ENCODE measurements around the gene TET3.

TET3 gene

GRCh38 chr2:73987948-73988700 is 3.4 kb downstream of the TET3 start:
- no peak for DNase-seq

GRCh38 chr2:73989972-73990371 is 5.3 kb downstream of the TET3 start:
- no peak for DNase-seq

DNA sequence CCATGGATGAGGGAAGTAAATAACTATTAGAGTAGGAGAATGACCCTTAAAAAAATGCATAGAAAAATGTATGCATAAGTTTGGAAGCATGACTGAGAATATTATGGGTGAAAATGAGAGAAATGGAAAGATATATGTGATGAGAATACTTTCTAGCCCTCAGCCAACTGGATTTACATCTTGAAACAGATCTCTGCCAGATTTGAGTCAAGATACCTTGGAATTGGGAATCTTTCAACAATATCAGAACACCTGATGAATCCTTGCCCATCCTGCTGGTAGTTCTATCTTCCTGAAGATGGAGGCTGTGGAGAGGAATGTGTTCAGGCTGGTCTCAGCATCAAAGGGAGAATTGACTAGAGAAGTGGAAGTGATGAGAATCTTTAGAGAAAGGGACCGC is 5.8 kb downstream of the TET3 start:
- no peak for DNase-seq

GRCh38 chr2:73992036-73992435 is 7.3 kb downstream of the TET3 start:
- no peak for DNase-seq

- no peak for DNase-seq
Measured at GRCh38 chr2:73993376-73993775, 8.7 kb downstream of the TET3 start.

GRCh38 chr2:73993778-73994177 is 9.1 kb downstream of the TET3 start:
- no peak for DNase-seq

GRCh38 chr2:73994178-73994831 is 9.6 kb downstream of the TET3 start:
- no peak for DNase-seq

DNA sequence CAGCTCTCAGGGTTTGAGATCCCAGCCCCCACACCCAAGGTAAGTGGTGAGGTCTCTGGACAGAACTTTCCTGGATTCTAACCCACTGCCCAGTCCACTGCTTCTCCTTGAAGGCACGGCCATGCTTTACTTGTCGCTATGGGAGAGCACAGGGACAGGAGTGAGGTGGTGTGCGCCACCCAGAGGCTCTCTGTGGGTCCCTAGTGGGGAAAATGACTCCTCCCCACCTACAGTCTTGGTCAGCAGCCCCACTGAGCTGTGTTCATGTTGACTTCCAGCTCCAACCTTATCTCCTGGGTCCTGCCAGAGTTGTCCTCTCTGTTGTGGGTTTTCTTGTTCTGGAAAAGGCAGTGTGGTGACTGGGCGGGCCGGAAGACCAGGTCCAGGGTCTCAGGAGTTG is 11.1 kb downstream of the TET3 start:
- DNase-seq: no peak

GRCh38 chr2:73997813-73998212 is 13.1 kb downstream of the TET3 start:
- DNase-seq: no peak

- DNase-seq: peak; percentile 43
Measured at GRCh38 chr2:73998451-73998850, 13.7 kb downstream of the TET3 start.

GRCh38 chr2:73998933-73999332 is 14.2 kb downstream of the TET3 start:
- no peak for DNase-seq

DNA sequence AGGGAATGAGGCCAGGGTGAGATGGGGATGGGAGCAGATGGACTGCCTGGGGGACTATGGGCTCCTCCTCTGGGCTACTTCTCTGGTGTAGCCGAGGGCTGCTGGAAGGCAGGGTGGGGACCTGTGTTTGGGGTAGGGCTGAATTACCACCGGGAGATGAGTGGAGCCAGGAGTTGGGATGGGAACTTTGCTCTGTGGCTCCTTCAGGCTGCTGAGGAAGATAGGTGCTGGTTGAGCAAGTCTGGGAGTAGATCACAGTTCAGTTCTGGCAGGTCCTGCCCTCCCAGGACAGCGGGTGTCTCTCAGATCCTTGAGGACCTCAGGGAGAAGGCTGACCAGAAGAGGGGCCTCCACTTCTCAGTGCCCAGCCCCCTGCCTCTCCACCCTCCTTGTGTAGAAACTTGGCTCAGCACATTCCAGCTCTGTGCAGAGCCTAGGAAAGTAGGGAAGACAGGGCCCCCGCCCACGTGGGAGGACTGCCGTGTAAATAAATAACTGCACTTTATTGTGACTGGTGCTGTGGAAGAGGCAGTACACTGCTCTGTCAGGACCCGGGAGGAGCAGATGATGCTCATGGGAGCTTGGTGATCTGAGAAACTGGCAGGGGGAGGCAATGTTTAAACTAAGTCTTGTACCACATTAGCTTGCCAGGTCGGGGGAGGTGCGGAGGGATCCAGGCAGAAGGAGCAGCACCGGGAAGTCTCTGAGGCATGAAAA is 15.3 kb downstream of the TET3 start:
- DNase-seq: no peak

- no peak for DNase-seq
Measured at GRCh38 chr2:74000666-74001065, 16.0 kb downstream of the TET3 start.

- no peak for DNase-seq
Measured at GRCh38 chr2:74001121-74001520, 16.4 kb downstream of the TET3 start.

DNA sequence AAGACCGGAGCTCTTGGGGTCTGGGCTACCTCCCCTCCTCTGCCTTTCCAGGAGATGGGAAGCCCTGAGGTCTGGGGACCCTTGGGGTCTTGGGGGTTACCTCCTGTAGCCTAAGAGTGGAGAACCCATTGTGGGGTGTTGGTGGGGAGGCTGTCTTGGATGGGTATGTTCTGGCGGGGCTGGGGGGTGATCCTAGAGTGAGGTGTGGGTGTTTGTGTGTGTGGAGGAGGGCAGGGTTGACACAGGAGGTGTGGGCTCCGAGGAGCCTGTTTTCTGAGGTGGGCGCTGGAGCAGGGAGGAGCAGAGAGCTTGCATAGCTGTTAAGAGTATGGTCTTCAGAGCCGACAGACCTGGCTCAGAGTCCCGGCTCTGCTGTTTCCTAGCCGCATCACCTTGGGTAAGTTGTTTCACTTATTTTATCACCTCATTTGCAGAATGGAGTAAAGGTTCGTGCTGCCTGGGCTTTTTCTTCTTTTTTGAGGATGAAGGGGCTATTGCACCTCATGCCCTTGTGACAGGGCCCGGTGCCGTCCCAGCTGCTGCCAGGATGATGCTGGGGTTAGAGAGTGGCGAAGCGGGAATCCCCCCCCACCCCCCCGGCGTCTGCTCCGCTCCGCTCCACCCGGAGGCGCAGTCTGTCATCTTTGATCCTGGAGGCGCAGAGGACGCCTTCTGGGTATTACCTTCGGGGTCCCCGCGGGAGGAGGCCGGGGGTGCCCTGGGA is 17.2 kb downstream of the TET3 start:
- no peak for DNase-seq

DNA sequence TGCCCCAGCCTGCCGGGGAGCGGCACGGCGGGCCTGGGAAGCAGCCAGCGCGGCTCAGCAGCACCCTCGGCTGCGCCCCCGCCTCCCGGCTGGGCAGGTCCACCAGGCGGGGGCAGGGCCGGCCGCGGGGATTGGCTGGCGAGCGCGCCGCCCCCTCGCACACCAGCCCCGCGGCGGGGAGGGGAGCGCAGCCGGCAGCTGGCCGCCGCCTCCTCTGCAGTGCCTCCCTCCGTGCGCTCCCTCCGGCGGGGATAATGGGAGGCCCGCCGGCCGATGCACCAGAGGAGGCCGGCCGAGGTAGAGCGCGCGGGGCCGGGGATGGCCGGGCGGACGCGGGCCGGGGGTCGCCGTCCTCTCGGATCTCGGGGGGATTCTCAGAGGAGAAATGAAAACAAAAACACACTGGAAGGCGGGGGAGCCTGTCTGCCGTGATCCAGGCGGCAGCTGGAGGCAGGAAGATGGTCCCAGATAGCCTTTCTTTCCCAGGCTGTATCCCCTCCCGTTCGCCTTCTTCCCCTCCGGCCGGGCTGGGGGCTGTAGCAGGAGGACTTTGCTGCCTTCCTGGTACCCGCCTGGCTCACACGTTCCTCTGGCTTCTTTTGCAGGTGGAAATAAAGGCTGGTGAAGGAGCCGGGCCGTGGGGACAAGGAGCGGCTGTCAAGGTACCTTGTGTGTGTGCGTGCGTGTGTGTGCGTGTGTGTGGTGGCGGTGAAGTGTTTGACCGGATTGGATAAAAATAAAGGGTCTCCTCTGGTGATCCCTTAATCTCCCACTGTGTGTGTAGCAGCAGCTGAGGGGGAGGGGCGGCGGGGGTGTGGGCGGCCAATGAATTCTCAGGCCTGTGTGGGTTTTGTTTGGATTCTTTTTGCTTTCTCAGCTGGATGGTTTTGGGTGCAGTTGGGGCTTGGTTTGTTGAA is 18.1 kb downstream of the TET3 start:
- DNase-seq: peak; percentile 86

GRCh38 chr2:74003494-74004211 is 18.9 kb downstream of the TET3 start:
- no peak for DNase-seq

DNA sequence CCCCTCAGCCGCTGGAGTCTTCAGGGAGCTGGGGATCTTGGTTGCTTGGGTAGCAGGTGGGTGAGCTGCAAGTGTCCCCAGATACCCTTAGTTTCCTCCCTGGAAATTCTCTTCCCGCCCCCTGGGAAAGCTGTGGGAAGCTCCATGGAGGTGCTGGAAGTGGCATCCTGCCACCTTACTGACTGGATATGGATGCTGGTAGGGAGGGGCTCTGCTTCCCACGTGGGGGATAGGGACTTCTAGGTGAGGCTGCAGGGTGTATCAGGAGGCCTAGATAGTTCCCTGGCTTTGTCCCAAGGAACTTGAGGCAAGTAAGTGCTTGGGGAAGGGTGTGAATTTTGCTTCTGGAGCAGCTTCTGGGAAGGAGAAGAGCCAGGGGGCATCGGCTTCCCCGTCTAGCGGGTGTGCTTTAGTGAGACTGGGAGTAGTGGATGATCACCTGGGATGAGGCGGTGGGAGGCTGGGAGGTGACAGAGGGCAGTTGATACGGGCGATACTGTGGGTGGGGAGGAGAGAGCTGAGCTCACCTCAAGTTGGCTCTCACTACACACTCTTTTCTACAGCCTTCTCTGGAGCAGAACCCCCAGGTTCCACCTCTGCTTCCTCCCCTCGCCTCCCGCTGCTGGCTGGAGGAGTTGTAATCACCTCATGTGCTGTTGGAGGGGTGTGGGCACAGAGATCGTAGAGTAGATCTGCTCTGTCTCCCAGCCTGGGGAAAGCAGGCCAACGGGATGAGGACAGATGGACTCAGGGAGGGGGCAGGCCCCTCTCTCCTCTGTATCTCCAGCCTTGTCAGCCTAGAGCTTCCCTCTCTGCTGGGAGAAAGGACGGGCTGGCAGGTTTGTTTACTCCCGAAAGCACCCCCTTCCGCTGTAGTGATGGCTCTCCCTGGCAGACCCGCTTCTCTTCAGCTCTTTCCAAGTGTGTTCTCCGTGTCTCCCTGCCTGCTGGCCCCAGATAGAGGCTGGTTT is 19.8 kb downstream of the TET3 start:
- no peak for DNase-seq

DNA sequence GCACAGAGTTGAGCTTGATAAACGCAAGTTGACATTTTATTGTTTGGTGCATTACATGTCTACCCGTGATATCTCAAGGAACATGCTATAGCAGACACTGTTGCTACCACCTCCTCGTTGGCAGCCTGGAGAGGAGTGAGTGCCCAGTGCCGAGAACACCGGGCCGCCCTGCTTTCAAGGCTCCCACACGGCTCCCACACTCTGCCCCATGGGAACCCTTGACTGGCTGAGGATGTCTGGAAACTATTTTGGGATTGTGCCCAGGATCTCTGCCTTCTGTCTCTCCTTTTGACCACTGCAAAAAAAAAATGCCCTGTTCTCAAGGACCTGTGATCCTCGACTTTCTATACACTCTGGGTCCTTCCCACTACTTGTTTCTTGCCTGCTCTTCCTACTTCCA is 21.1 kb downstream of the TET3 start:
- DNase-seq: no peak

GRCh38 chr2:74006459-74006858 is 21.7 kb downstream of the TET3 start:
- no peak for DNase-seq

Measured in CD4-positive, alpha-beta T cell treated with Interleukin-6 for 4 hours (primary cell).